Measurements from ENCODE around the gene GABRE. TPM values are rescaled to one million over a fixed set of nuclear protein-coding genes. Genes with fewer than 3 reads are reported as not detected.

Gene GABRE
- total and polyA plus RNA-seq, 2 donors (not counting 3 experiments of a cell fraction or from before 2014, with no cell fraction given), result 6.1 to 33.4 TPM

GRCh38 chrX:151920101-151920500, 54.4 kb downstream of the GABRE start:
- TF ChIP-seq EZH2 (IDR thresholded peaks at IDR 0.05; ENCODE audit: borderline replicate concordance, low read depth, low read length, severe bottlenecking) (no peak), CTCF (IDR thresholded peaks at IDR 0.05; ENCODE audit: extremely low read depth in 1 of 2, insufficient read depth in 1 of 2, low read depth in 1 of 2, low read length in 2 of 2) (no peak), POLR2A (IDR thresholded peaks at IDR 0.05; ENCODE audit: low read depth, low read length) (no peak), GATA2 (IDR thresholded peaks at IDR 0.05; ENCODE audit: insufficient read depth, insufficient read length, low read depth, low read length) (no peak), POLR2AphosphoS5 (IDR thresholded peaks at IDR 0.05; ENCODE audit: insufficient read depth, low read depth, low read length) (no peak), FOS (IDR thresholded peaks at IDR 0.05; ENCODE audit: borderline replicate concordance, insufficient read depth, low read length) (no peak), JUN (IDR thresholded peaks at IDR 0.05; ENCODE audit: borderline replicate concordance, insufficient read depth, insufficient read length, low read depth) (no peak), MYC (IDR thresholded peaks at IDR 0.05; ENCODE audit: low read depth, low read length) (no peak), MAX (IDR thresholded peaks at IDR 0.05; ENCODE audit: insufficient read depth, insufficient read length) (no peak)
- dilution Hi-C loops (cut with MboI; ENCODE audit: extremely low pct_ligation_motif_present, low sequenced_read_pairs), result no loop called here
- no peaks in the 10 kb centered on the region for H3K27me3 ChIP-seq (ENCODE audit: control insufficient read depth in 2 of 2, insufficient read depth in 2 of 2, low read length in 2 of 2)
- no peak overlapping the region for H2AFZ ChIP-seq (ENCODE audit: low read depth, low read length)
- no peak overlapping the region for H3K9ac ChIP-seq (replicated peaks; ENCODE audit: extremely low read depth, insufficient read depth, low read length)
- no peak for FAIRE-seq
- H3K79me2 ChIP-seq (ENCODE audit: control insufficient read depth, insufficient read depth, low read length), result no peaks in the 10 kb centered on the region
- intact Hi-C loops (cut with micrococcal nuclease), result no loop called here
- BruUV-seq (replicated peaks), result no TSS peak
- no peaks in the 10 kb centered on the region for H4K20me1 ChIP-seq (replicated peaks; ENCODE audit: control insufficient read depth, extremely low read depth, insufficient read depth, low read length)
- no peaks in the 10 kb centered on the region for H3K36me3 ChIP-seq (ENCODE audit: control insufficient read depth in 2 of 2, extremely low read depth in 1 of 2, insufficient read depth in 2 of 2, low read length in 2 of 2)
- ChIA-PET POLR2A (interaction anchor here (0.5 kb wide), 1 partner anchor 62 kb away, joined by 6 read pairs; no protein-coding TSS in a partner anchor), CTCF (no interaction called here)
- H3K4me3 ChIP-seq (replicated peaks in 1 of 3; ENCODE audit: insufficient read depth in 1 of 3, low read depth in 1 of 3, low read length in 3 of 3), result no peak overlapping the region
- no peaks in the 10 kb centered on the region for H3K9me1 ChIP-seq (replicated peaks; ENCODE audit: control insufficient read depth, extremely low read depth, insufficient read depth, low read length)
- H3K4me1 ChIP-seq (ENCODE audit: control insufficient read depth, extremely low read depth, insufficient read depth, low read length), result no peaks in the 10 kb centered on the region
- H3K27ac ChIP-seq (ENCODE audit: insufficient read depth, low read depth, low read length), result no peak overlapping the region
- DNase-seq (ENCODE audit: low read depth, low spot score), result no peak
- H3K9me3 ChIP-seq (replicated peaks; ENCODE audit: control insufficient read depth, insufficient read depth, low read length), result no peaks in the 10 kb centered on the region
- H3K4me2 ChIP-seq (ENCODE audit: insufficient read depth, low read length), result no peak overlapping the region
